Measurements from ENCODE around the gene SLC27A5.

SLC27A5 gene

GRCh38 chr19:58518256-58519086, 6.7 kb upstream of the SLC27A5 start:
- no peak for TF ChIP-seq CTCF (IDR thresholded peaks at IDR 0.05; ENCODE audit: insufficient read depth, missing control alignments)
- FAIRE-seq, result no peak
- DNase-seq (ENCODE audit: insufficient read length, low spot score), result no peak

GRCh38 chr19:58516964-58517833, 5.4 kb upstream of the SLC27A5 start:
- FAIRE-seq (no peak), DNase-seq (ENCODE audit: insufficient read length, low spot score) (no peak)
- TF ChIP-seq CTCF (IDR thresholded peaks at IDR 0.05; ENCODE audit: insufficient read depth, missing control alignments), result no peak

- no peak for TF ChIP-seq CTCF (IDR thresholded peaks at IDR 0.05; ENCODE audit: insufficient read depth, missing control alignments)
- DNase-seq (ENCODE audit: insufficient read length, low spot score), result no peak
- no peak for FAIRE-seq
Measured at GRCh38 chr19:58516246-58516836, 4.5 kb upstream of the SLC27A5 start.

GRCh38 chr19:58515259-58515658, 3.5 kb upstream of the SLC27A5 start:
- DNase-seq (ENCODE audit: insufficient read length, low spot score), result no peak
- FAIRE-seq, result no peak
- TF ChIP-seq CTCF (IDR thresholded peaks at IDR 0.05; ENCODE audit: insufficient read depth, missing control alignments), result no peak

GRCh38 chr19:58514564-58515022, 2.8 kb upstream of the SLC27A5 start:
- no peak for FAIRE-seq

More at GRCh38 chr19:58514564-58515022, 2.8 kb upstream of the SLC27A5 start:
- TF ChIP-seq CTCF (IDR thresholded peaks at IDR 0.05; ENCODE audit: insufficient read depth, missing control alignments), result no peak
- DNase-seq (ENCODE audit: insufficient read length, low spot score), result no peak
